GM19468 (cell line): ENCODE data around the gene ITPKC.
"Not testable (repeated sequence)": the region's sequence is repeated elsewhere in the genome, so short reads cannot be mapped to it uniquely, and the experiment has no call there.

Source experiments
- ATAC-seq: cut with Tn5 transposase; IDR thresholded peaks from one replicate; pipeline ENCODE4 v1.9.1; 2021; ENCODE audit warnings: mild to moderate bottlenecking, moderate library complexity, moderate number of reproducible peaks; ENCODE audit not compliant: unreplicated experiment; ENCODE audit errors: extremely low read depth

Gene ITPKC

DNA sequence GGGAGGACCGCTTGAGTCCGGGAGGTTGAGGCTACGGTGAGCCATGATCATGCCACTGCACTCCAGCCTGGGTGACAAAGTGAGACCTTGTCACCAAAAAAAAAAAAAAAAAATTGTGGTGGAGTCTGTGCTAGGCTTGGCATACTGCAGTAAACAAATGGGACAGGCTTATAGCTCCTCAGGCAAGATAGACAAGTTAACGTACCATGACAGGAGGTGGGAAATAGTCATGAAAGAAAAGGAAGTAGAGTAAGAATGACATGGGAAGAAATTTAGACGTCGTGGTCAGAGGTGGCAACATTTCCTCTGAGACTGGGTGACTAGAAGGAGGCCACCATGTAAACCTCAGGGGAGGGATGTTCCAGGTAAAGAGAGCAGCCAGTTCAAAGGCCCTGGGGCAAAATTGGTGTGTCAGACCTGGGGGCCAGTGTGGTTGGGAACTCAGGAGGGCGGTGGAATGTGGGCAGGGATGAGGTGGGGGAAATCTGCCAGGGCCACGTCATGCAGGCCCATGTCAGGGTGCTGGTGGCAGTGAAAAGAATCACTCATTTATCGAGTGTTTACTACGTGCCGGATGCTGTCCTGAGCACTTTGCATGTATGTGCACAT, 39.7 kb downstream of the ITPKC start:
- ATAC-seq: no peak

DNA sequence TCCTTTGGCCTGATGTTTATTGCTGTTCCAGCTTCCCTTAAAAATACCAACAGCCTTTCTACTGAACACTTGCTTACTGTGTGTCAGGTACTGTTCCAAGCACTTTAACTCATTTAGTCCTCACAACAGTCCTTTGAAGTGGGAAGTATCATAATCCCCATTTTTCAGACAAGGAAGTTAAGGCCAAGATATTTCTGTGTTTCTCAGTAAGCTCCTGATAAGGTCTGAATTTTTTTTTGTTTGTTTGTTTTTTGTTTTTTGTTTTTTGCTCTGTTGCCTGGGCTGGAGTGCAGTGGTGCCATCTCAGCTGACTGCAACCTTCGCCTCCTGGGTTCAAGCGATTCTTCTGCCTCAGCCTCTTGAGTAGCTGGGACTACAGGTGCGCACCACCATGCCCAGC, 41.6 kb downstream of the ITPKC start:
- ATAC-seq: no peak

DNA sequence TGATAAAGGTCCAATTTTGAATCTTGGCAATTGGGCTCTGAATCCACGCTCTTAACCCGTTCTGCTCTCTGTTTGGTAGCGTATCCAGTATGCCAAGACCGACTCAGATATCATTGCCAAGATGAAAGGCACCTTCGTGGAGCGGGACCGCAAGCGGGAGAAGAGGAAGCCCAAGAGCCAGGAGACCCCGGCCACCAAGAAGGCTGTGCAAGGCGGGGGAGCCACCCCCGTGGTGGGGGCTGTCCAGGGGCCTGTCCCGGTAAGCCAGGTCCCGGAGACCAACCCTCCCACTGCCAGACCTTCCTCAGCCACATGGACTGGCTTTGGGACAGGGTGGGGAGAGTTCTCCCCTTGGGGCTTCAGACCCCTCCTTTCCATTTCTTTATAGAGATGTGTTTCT, 42.4 kb downstream of the ITPKC start:
- ATAC-seq: no peak

DNA sequence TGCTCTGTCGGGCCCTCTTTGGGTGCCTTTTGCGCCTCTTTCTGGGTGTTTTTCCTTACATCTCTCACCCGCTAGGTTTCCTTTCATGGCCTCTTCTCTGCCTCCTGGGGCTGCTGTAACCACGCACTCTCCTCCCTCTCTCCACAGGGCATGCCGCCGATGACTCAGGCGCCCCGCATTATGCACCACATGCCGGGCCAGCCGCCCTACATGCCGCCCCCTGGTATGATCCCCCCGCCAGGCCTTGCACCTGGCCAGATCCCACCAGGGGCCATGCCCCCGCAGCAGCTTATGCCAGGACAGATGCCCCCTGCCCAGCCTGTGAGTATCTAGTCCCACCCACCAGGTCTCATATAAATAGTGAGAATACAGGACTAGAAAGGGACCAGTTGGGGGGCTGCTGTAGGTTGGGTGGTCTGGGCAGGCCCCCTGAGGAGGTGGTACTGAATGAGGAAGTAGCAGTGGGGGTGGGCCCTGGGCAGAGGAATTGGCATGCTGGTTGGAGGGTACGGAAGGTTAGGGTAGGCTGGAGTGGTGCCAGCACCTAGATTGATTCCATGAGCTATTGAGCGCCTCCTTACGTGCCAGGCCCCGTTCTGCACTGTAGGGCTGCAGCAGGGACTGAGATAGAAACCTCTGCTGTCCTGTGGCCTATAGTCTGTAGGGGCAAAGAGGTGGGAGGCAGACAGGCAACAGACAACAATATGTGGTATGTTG, 46.0 kb downstream of the ITPKC start:
- no peak for ATAC-seq

DNA sequence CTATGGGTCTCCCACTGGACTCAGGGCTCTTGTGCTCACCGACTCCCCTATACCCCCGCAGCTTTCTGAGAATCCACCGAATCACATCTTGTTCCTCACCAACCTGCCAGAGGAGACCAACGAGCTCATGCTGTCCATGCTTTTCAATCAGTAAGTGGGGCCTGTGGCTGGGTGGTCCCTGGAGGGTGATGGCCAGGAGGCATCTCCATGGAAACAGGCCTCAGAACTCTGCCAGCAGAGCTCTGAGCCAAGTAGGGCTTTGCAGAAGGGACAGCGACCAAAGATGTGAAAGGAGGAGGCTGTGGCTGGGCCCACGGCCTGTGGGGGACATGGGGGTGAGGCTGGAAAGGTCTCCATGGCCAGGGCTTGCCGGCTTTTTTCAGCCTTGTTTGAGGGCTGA, 46.6 kb downstream of the ITPKC start:
- no peak for ATAC-seq

DNA sequence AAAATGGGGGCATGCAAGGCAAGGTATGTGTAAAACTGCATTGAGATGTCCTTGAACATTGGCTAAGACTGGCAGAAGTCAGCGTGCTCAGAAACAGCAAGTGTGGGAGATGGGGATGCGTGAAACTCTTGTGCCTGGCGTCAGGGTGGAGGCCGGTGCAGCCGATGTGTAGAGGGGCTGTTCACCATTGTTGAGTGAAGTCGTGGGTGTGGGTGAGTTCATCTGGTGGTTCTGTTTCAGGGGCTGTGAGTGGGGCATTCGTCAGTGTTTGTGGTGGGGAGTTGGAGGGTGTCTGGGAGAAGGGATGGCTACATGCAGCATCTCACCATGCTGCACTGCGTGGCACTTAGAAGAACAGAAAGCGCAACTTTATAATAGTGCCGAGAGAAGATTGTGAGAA, 47.1 kb downstream of the ITPKC start:
- ATAC-seq: no peak

DNA sequence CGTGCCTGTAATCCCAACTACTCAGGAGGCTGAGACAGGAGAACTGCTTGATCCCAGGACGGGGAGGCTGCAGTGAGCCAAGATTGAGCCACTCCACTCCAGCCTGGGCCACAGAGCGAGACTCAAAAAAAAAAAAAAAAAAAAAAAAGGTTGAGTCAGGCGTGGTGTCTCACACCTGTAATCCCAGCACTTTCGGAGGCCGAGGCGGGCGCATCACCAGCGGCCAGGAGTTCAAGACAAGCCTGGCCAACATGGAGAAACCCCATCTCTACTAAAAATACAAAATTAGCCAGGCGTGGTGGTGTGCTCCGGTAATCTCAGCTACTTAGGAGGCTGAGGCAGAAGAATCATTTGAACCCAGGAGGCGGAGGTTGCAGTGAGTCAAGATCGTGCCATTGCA, 49.5 kb downstream of the ITPKC start:
- ATAC-seq: not testable (repeated sequence)

DNA sequence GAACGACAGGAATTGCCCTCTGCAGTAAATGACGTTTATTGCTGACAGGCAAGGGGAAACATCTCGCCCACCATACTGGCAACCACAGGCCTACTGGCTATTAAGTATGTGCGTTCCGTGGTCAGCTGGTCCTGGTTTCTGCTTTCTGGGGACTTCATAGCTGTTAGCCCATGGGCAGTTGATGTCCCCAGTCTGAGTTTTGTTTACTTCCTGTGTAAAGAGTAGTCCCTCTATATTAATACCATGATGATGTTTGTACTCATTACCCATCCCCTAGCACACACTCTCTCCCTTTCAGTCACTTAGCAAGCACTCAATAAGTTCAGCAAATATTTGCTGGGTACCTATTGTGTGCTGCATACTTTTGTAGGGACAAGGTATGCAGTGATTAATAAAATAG, 52.0 kb downstream of the ITPKC start:
- ATAC-seq: no peak

DNA sequence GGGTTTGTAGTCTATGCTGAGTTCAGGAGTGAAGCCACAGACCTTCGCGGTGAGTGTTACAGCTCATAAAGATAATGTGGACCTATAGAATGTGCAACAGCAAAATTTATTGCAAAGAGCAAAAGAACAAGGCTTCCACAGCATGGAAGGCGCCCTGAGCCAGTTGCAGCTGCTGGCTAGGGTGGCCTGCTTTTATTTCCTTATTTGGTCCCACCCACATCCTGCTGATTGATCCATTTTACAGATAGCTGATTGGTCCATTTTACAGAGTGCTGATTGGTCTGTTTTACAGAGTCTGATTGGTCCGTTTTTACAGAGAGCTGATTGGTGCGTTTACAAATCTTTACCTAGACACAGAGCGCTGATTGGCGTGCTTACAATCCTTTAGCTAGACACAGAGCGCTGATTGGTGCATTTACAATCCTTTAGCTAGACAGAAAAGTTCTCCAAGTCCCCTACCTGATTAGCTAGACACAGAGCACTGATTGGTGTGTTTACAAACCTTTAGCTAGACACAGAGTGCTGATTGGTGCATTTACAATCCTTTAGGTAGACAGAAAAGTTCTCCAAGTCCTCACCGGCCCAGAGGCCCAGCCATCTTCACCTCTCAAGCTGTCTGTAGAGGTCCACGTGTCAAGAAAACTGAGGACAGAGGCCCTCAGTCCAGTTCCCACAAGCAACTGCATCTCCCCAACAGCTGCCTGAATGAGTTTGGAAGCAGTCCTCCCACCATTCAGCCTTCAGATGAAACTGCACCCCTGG, 54.4 kb downstream of the ITPKC start:
- not testable (repeated sequence) for ATAC-seq

DNA sequence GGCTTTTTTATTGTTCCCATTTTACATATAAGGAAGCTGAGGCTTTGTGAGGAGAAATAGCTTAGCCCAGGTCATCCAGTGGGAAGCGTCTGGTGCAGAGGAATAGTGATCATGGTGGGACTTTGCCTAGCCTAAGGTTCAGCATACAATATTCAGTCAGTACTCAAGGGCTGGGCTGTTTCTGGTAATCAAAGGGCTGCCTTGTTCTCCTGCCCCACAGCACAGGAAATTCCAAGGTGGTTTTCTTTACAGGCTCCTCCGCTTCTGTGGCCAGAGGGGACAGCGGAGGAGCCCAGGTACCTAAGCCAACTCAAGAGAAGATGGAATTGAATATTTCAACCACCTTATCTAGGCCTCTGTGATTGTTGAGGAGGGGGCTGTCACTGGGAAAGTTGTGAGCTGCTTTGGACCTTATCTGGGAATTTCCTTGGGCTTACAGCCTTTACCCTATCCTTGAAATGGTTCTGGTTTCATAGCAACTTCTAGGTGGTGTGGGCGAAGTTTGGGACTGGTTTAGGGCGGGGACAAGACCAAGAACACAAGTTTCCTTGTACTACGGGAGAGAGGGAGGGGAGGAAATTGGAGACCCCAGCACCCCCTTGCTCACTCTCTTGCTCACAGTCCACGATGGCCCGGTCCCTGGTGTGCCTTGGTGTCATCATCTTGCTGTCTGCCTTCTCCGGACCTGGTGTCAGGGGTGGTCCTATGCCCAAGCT, 58.2 kb downstream of the ITPKC start, which contains the start of gene MIA:
MIA (plus strand) TSS at position 606 of the 716 bp plus-strand sequence; CDS start at position 628, 22 bp downstream.
- no peak for ATAC-seq

DNA sequence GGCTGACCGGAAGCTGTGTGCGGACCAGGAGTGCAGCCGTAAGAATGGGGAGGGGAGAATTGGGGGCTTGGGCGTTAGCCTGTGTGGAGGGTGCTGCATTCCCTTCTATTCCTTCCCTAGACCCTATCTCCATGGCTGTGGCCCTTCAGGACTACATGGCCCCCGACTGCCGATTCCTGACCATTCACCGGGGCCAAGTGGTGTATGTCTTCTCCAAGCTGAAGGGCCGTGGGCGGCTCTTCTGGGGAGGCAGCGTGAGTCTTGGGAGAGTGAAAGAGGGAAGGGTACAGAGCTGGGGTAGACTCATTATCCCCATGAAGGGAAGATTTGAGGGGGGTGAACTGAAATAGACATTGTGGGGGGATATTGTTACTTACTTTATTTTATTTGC, 58.7 kb downstream of the ITPKC start:
- no peak for ATAC-seq

DNA sequence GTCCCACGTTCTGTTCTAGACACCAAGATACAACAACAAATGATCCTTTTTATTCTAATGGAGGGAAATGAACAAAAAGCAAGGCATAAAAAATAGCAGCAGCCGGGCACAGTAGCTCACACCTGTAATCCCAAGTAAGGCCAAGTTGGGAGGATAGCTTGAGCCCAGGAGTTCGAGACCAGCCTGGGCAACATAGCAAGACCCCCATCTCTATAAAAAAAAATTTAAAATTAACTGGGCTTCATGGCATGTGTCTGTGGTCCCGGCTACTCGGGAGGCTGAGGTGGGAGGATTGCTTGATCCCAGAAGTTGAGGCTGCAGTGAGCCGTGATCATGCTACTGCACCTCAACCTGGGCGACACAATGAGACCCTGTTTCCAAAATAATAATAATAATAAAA, 59.5 kb downstream of the ITPKC start:
- no peak for ATAC-seq

DNA sequence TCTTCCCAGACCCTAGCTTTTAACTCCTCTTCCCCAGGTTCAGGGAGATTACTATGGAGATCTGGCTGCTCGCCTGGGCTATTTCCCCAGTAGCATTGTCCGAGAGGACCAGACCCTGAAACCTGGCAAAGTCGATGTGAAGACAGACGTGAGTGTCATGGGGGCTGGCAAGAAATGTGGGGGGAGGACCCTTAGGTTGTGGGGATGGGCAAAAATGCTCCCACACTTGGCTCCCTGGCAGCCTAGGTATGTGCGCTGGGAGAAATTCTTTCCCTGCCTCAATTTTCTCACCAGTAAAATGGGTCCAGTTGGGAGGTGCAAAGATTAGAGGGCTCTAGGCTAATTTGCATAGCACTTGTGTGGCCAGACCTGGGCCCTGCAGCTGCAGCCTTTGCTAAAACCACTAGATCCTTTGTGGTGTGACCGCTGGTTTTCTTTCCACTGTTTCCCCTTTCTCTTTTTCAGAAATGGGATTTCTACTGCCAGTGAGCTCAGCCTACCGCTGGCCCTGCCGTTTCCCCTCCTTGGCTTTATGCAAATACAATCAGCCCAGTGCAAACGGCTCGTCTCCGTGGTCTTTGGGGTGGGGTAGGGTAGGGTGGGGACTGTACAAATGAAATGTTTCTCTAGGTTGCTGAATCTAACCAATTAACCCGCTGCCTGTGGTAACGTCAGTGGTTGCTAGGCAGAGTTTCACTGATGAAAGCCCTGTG, 60.2 kb downstream of the ITPKC start:
- peak; percentile 67 for ATAC-seq

DNA sequence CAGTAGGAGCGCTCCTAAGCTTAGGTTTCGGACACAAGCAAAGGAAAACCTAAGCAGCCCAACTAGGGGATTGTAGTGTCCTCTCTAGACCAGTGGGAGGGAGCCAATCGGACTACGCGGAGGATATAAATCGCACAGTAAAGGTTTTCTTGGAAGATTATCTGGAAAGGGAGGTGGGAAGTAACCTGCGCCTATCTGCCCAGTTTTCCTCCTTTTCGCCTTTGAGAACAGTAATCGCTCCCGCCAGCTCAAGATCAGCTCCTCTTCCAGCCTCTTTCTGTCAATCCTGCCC, 60.7 kb downstream of the ITPKC start:
- no peak for ATAC-seq

DNA sequence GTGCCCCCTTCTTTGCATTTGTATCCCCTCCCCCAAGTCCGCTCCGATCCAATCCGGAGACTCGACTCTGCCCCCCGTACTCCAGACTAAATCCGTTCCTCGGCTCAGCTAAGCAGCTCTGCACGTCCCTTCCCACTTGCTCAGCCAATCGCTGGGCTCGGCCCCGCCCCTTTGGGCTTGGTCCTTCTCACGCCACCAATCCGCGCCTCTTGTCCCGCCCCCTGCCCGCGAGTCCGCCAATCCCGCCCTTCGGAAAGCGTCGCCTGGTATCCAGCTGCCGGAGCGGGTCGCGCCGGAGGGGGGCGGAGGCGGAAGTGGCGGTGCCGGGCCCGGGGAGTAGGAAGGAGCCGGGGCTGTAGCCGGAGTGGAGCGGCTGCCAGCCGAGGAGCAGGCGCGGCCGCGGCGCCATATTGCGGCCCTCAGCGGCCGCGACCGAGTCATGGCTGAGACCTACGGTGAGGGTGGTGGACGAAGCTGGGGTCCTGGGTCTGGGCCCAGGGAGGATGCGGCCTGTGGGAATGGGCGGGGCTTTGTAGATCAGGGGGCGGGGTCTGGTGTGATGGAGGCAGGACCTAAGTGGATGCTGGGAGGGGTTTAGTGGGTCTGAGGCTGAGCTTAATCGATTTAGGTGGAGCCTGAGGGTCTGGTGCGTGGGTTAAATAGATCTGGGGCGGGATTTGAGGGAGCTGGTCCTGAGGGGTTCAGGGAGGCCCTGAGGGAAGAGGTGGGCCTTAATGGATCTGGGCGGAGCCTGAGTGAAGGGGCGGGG, 61.2 kb downstream of the ITPKC start, which contains the start of gene RAB4B:
RAB4B (plus strand) TSS at position 311 of the 769 bp plus-strand sequence; CDS start at position 440, 129 bp downstream.
- ATAC-seq: peak; percentile 44

DNA sequence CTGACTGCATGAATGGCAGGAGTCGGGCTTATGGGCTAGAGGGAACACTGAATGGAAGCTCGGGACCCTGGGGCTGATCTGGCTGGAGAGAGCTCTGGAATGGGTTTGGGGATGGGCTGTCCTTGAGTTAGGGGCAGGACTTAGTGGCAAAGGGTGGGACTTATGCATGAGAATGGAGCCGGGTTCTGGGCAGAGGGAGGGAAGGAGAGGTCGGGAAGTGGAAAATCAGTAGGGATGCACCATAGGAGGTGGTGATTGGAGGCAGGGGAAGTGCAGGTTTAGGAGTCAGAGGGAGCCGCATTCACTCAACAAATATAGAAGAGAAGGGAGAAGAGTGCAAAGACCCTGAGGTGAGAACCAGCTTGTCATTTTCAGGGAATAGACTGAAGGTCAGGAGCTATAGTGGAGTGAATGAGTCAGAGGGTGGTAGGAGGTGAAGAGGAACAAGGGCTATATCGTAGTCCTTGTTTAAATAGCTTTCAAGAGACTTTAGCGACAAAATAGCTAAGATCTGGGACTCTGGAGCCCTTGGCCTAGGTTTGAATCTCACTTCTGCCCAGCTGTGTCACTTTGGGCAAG, 61.9 kb downstream of the ITPKC start:
- ATAC-seq: no peak

DNA sequence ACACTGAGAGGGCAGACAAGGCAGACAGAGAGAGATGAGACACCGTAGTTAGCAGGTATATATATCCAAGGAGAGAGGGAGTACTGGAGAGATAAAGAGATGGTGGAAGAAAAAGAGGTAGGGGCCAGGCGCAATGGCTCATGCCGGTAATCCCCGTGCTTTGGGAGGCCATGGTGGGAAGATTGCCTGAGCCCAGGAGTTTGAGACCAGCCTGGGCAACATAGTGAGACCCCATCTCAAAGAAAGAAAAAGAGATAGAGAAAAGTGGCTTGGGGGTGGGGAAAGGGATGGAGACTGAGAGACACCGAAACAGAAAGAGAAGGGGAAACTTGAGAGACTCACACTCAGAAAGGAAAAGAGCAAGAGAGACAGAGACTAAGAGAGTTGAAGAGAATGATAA, 63.7 kb downstream of the ITPKC start:
- ATAC-seq: no peak

DNA sequence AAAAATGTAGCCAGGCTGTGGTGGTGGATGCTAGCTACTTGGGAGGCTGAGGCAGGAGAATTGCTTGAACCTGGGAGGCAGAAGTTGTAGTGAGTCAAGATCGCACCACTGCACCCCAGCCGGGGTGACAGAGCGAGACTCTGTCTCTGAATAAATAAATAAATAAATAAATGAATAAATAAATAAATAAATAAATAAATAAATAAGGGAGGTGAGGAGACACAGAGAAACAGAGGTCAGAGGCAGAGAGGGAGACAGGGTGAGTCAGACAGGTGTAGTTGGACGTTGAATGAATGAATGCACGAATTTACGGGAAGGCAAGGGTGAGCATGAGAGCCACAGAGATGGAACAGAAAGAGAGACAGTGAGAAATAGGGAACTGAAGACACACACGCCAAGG, 64.2 kb downstream of the ITPKC start:
- ATAC-seq: no peak

DNA sequence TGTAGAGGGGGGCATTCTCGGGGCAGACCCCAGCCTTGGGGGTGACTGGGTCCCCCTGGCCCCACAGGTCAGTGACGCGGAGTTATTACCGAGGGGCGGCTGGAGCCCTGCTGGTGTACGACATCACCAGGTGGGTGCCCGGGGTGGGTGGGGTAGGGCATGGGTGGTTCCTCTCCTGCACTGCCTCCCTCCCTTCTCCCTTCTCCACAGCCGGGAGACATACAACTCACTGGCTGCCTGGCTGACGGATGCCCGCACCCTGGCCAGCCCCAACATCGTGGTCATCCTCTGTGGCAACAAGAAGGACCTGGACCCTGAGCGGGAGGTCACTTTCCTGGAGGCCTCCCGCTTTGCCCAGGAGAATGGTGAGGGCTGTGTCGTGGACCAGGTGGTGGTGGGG, 66.8 kb downstream of the ITPKC start:
- no peak for ATAC-seq
